GM21390 (cell line): ENCODE data around the gene FGD4.

ENCODE experiments used
- ATAC-seq: cut with Tn5 transposase; IDR thresholded peaks from one replicate; pipeline ENCODE4 v1.9.1; 2021; ENCODE audit not compliant: unreplicated experiment

FGD4 gene

GRCh38 chr12:32603071-32603470 is 203.7 kb downstream of the FGD4 start:
- ATAC-seq: no peak

- ATAC-seq: peak; percentile 93
These were observed 204.5 kb downstream of the FGD4 start for GRCh38 chr12:32603858-32604257.

GRCh38 chr12:32604565-32604964 is 205.2 kb downstream of the FGD4 start:
- no peak for ATAC-seq

- ATAC-seq: no peak
These were observed 206.2 kb downstream of the FGD4 start for GRCh38 chr12:32605326-32606095.

GRCh38 chr12:32606443-32606842 is 207.1 kb downstream of the FGD4 start:
- no peak for ATAC-seq

- ATAC-seq: no peak
These were observed 210.6 kb downstream of the FGD4 start for GRCh38 chr12:32609966-32610365.

- no peak for ATAC-seq
These were observed 212.6 kb downstream of the FGD4 start for GRCh38 chr12:32611986-32612385.

GRCh38 chr12:32612658-32613614 is 213.6 kb downstream of the FGD4 start:
- ATAC-seq: no peak

GRCh38 chr12:32615441-32615840 is 216.1 kb downstream of the FGD4 start:
- ATAC-seq: no peak

GRCh38 chr12:32617534-32617933 is 218.2 kb downstream of the FGD4 start:
- no peak for ATAC-seq

GRCh38 chr12:32618115-32618514 is 218.8 kb downstream of the FGD4 start:
- ATAC-seq: no peak

- ATAC-seq: no peak
These were observed 228.6 kb downstream of the FGD4 start for GRCh38 chr12:32627976-32628375.

- ATAC-seq: no peak
These were observed 242.0 kb downstream of the FGD4 start for GRCh38 chr12:32641287-32641901.

- no peak for ATAC-seq
These were observed 245.1 kb downstream of the FGD4 start for GRCh38 chr12:32644431-32644830.

GRCh38 chr12:32647275-32647674 is 247.9 kb downstream of the FGD4 start:
- ATAC-seq: no peak

- ATAC-seq: no peak
These were observed 251.2 kb downstream of the FGD4 start for GRCh38 chr12:32650508-32650907.

- no peak for ATAC-seq
These were observed 252.0 kb downstream of the FGD4 start for GRCh38 chr12:32651151-32651955.

- ATAC-seq: no peak
These were observed 252.5 kb downstream of the FGD4 start for GRCh38 chr12:32651956-32652210.

- ATAC-seq: no peak
These were observed 260.6 kb downstream of the FGD4 start for GRCh38 chr12:32659908-32660440.

GRCh38 chr12:32661706-32662105 is 262.3 kb downstream of the FGD4 start:
- no peak for ATAC-seq

- no peak for ATAC-seq
These were observed 263.3 kb downstream of the FGD4 start for GRCh38 chr12:32662665-32663064.
